ENCODE data around the gene UQCC3.

DNA sequence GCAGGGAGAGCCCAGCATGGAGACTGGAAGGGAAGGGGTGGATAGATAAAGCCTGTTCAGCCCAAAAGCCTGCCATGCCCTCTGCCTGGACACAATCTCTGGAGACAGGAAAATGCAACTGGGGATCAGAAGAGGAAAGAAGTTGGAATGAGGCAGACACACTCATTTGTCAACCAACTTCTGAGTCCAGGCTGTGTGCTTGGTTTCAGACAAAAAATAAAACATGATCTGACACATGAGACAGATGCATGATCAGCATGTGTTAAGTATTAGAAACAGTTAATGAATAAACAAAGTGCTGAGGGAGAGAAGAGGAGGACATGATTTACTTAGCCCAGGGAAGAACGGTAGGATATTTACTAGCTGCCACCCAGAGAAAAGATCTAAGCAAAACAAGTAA lies 17.0 kb downstream of the UQCC3 start:
- TF ChIP-seq ARNTL (CRISPR knock-in tag; IDR thresholded peaks at IDR 0.05; ENCODE audit: borderline replicate concordance, low read depth) (no peak), BACH2 (CRISPR knock-in tag; IDR thresholded peaks at IDR 0.05; ENCODE audit: borderline replicate concordance) (no peak), CREB5 (CRISPR knock-in tag; IDR thresholded peaks at IDR 0.05; ENCODE audit: low read depth) (no peak), ISL1 (CRISPR knock-in tag; IDR thresholded peaks at IDR 0.05) (no peak), CSRNP3 (CRISPR knock-in tag; IDR thresholded peaks at IDR 0.05) (no peak), CSDC2 (CRISPR knock-in tag; IDR thresholded peaks at IDR 0.05) (no peak), ZFP3 (CRISPR knock-in tag; IDR thresholded peaks at IDR 0.05) (no peak), ZNF70 (CRISPR knock-in tag; IDR thresholded peaks at IDR 0.05) (no peak)
- TF ChIP-seq, protein P1, sequence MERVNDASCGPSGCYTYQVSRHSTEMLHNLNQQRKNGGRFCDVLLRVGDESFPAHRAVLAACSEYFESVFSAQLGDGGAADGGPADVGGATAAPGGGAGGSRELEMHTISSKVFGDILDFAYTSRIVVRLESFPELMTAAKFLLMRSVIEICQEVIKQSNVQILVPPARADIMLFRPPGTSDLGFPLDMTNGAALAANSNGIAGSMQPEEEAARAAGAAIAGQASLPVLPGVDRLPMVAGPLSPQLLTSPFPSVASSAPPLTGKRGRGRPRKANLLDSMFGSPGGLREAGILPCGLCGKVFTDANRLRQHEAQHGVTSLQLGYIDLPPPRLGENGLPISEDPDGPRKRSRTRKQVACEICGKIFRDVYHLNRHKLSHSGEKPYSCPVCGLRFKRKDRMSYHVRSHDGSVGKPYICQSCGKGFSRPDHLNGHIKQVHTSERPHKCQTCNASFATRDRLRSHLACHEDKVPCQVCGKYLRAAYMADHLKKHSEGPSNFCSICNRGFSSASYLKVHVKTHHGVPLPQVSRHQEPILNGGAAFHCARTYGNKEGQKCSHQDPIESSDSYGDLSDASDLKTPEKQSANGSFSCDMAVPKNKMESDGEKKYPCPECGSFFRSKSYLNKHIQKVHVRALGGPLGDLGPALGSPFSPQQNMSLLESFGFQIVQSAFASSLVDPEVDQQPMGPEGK (CRISPR knock-in tag; IDR thresholded peaks at IDR 0.05; ENCODE audit: borderline replicate concordance) = no peak
